H9 (cell line): ENCODE data around the gene MED13L. TPM values are rescaled to one million over a fixed set of nuclear protein-coding genes. Genes with fewer than 3 reads are reported as not detected.

Source experiments
- DNase-seq: peaks from one replicate; pipeline ENCODE4 v3.0.0-alpha.2; 2017
- H2AFZ ChIP-seq: one replicate; pipeline ENCODE4 v1.6.1; 2013; ENCODE audit warnings: mild to moderate bottlenecking, low read length, control low read depth, moderate library complexity
- H2AK5ac ChIP-seq: 2 replicates; pipeline ENCODE4 v1.6.1; 2013; ENCODE audit warnings: low read length, control low read depth, mixed read lengths; ENCODE audit not compliant: insufficient read length
- H2BK120ac ChIP-seq: one replicate; pipeline ENCODE4 v1.6.1; 2013; ENCODE audit warnings: low read depth, mild to moderate bottlenecking, low read length, control low read depth, inconsistent platforms; ENCODE audit not compliant: poor library complexity, severe bottlenecking
- H2BK12ac ChIP-seq: 2 replicates; pipeline ENCODE4 v1.6.1; 2013; ENCODE audit warnings: low read length, control low read depth, mixed read lengths, low read depth; ENCODE audit not compliant: insufficient read length
- H2BK15ac ChIP-seq: 2 replicates; pipeline ENCODE4 v1.6.1; 2013; ENCODE audit warnings: low read depth, low read length, control low read depth
- H2BK20ac ChIP-seq: one replicate; pipeline ENCODE4 v1.6.1; 2013; ENCODE audit warnings: low read depth, mild to moderate bottlenecking, low read length, control low read depth, inconsistent platforms; ENCODE audit not compliant: poor library complexity, severe bottlenecking
- H2BK5ac ChIP-seq: 2 replicates; pipeline ENCODE4 v1.6.1; 2013; ENCODE audit warnings: low read length, control low read depth, mixed read lengths; ENCODE audit not compliant: insufficient read length
- H3K14ac ChIP-seq: 2 replicates; pipeline ENCODE4 v1.6.1; 2013; ENCODE audit warnings: low read length, control low read depth; ENCODE audit not compliant: insufficient read depth
- H3K18ac ChIP-seq: 2 replicates; pipeline ENCODE4 v1.6.1; 2013; ENCODE audit warnings: low read depth, mild to moderate bottlenecking, mixed read lengths, low read length, control low read depth; ENCODE audit not compliant: insufficient read length
- H3K23ac ChIP-seq: 2 replicates; pipeline ENCODE4 v1.6.1; 2013; ENCODE audit warnings: low read length, control low read depth, mixed read lengths, low read depth; ENCODE audit not compliant: insufficient read length
- H3K23me2 ChIP-seq: 2 replicates; pipeline ENCODE4 v1.6.1; 2013; ENCODE audit warnings: low read depth, mild to moderate bottlenecking, mixed read lengths, low read length, control low read depth; ENCODE audit not compliant: insufficient read length, poor library complexity, severe bottlenecking
- H3K27ac ChIP-seq: 2 replicates; pipeline ENCODE4 v1.5.1; 2013; ENCODE audit warnings: low read length, control low read depth, mixed read lengths, low read depth; ENCODE audit not compliant: insufficient read length
- H3K27me3 ChIP-seq: 2 replicates; pipeline ENCODE4 v1.6.1; 2013; ENCODE audit warnings: low read length, control low read depth, inconsistent platforms; ENCODE audit not compliant: insufficient read depth
- H3K4ac ChIP-seq: 2 replicates; pipeline ENCODE4 v1.6.1; 2013; ENCODE audit warnings: low read depth, mild to moderate bottlenecking, control low read depth, inconsistent platforms, low read length, moderate library complexity
- H3K4me1 ChIP-seq: 2 replicates; pipeline ENCODE4 v1.6.1; 2013; ENCODE audit warnings: low read length, control low read depth, inconsistent platforms; ENCODE audit not compliant: insufficient read depth
- H3K4me2 ChIP-seq: 2 replicates; pipeline ENCODE4 v1.6.1; 2013; ENCODE audit warnings: low read length, control low read depth, mixed read lengths; ENCODE audit not compliant: insufficient read length, insufficient read depth
- H3K56ac ChIP-seq: 2 replicates; pipeline ENCODE4 v1.6.1; 2013; ENCODE audit warnings: low read depth, mild to moderate bottlenecking, mixed read lengths, low read length, control low read depth; ENCODE audit not compliant: insufficient read length
- H3K79me1 ChIP-seq: 2 replicates; pipeline ENCODE4 v1.6.1; 2013; ENCODE audit warnings: low read depth, mild to moderate bottlenecking, moderate library complexity, low read length, control low read depth, inconsistent platforms; ENCODE audit not compliant: insufficient read depth, poor library complexity, severe bottlenecking
- H3K79me2 ChIP-seq: 2 replicates; pipeline ENCODE4 v1.6.1; 2013; ENCODE audit warnings: low read length, control low read depth, inconsistent platforms; ENCODE audit not compliant: insufficient read depth
- H3K9ac ChIP-seq: 2 replicates; pipeline ENCODE4 v1.6.1; 2013; ENCODE audit warnings: low read length, control low read depth, mixed read lengths; ENCODE audit not compliant: insufficient read length; ENCODE audit errors: extremely low read depth
- H3K9me3 ChIP-seq: one replicate; pipeline ENCODE4 v1.6.1; 2013; ENCODE audit warnings: low read depth, low read length, inconsistent platforms; ENCODE audit not compliant: control insufficient read depth
- H3T11ph ChIP-seq: one replicate; pipeline ENCODE4 v1.6.1; 2013; ENCODE audit warnings: mild to moderate bottlenecking, low read length, control low read depth, inconsistent platforms
- H4K20me1 ChIP-seq: one replicate; pipeline ENCODE4 v1.6.1; 2013; ENCODE audit not compliant: control insufficient read depth, insufficient read length, insufficient read depth
- H4K5ac ChIP-seq: 2 replicates; pipeline ENCODE4 v1.6.1; 2013; ENCODE audit warnings: low read depth, mild to moderate bottlenecking, mixed read lengths, low read length, control low read depth; ENCODE audit not compliant: insufficient read length
- H4K8ac ChIP-seq: replicated peaks from 2 replicates; pipeline ENCODE4 v1.6.1; 2013; ENCODE audit warnings: low read length, control low read depth, mixed read lengths, low read depth; ENCODE audit not compliant: insufficient read length
- H4K91ac ChIP-seq: 2 replicates; pipeline ENCODE4 v1.6.1; 2013; ENCODE audit warnings: low read depth, mild to moderate bottlenecking, moderate library complexity, mixed read lengths, low read length, control low read depth; ENCODE audit not compliant: insufficient read length
- H3K27ac Mint-ChIP-seq, 3 experiments: 2 replicates in 2 of 3; 3 replicates in 1 of 3; pipeline ENCODE4 v1.8.0; 2020 to 2021; ENCODE audit warnings: mixed read lengths in 3 of 3, mild to moderate bottlenecking in 1 of 3, moderate library complexity in 1 of 3
- H3K27me3 Mint-ChIP-seq: 2 replicates; pipeline ENCODE4 v1.8.0; 2021; ENCODE audit warnings: low read depth, mild to moderate bottlenecking, moderate library complexity, mixed read lengths
- H3K36me3 Mint-ChIP-seq, 3 experiments: 2 replicates in 2 of 3; 3 replicates in 1 of 3; pipeline ENCODE4 v1.8.0; 2020 to 2021; ENCODE audit warnings: low read depth in 3 of 3, mixed read lengths in 3 of 3; ENCODE audit not compliant: insufficient read depth in 1 of 3
- H3K4me1 Mint-ChIP-seq, 2 experiments: 2 replicates each; pipeline ENCODE4 v1.8.0; 2020; ENCODE audit warnings: mixed read lengths in 2 of 2
- H3K4me3 Mint-ChIP-seq, 2 experiments: 2 replicates in 1 of 2; 3 replicates in 1 of 2; pipeline ENCODE4 v1.8.0; 2020 to 2021; ENCODE audit warnings: mild to moderate bottlenecking in 2 of 2, mixed read lengths in 2 of 2, moderate library complexity in 1 of 2
- H3K9me3 Mint-ChIP-seq, 2 experiments: 2 replicates in 1 of 2; 3 replicates in 1 of 2; pipeline ENCODE4 v1.8.0; 2020; ENCODE audit warnings: mild to moderate bottlenecking in 2 of 2, mixed read lengths in 2 of 2, moderate library complexity in 1 of 2
- CTCF ChIP-seq: fragments of 200-600 bp; sonication (generic); conservative IDR thresholded peaks from 3 replicates; pipeline ENCODE4 v1.8.0; 2021; ENCODE audit warnings: antibody characterized with exemption, mild to moderate bottlenecking
- WGBS: extraction: QIAGEN DNeasy Blood & Tissue Kit; methylation state at CpG from one replicate; pipeline ENCODE4 v1.1.7; 2013; ENCODE audit warnings: missing lambda C conversion rate, low lambda C conversion rate, mixed read lengths; ENCODE audit not compliant: insufficient read length; ENCODE audit errors: extremely low coverage; 5-methylcytosine and 5-hydroxymethylcytosine counted together
- total RNA-seq: library from RNA; stranded (reverse); gene quantifications from 2 replicates; pipeline ENCODE4 v1.2.1, GENCODE V29; 2021

The MED13L gene
- total RNA-seq, 1 experiment from 2014 or later = 52.4 TPM

- Mint-ChIP-seq H3K36me3 (peaks cover 14 to 64% (median 60%) of the 10 kb centered on the region in 3 experiments; a peak in 6 of 7 replicates), H3K27me3 (no peaks in the 10 kb centered on the region), H3K27ac (no peak overlapping the region), H3K9me3 (no peaks in the 10 kb centered on the region), H3K4me3 (no peak overlapping the region), H3K4me1 (peaks cover 0 to 2% of the 10 kb centered on the region in 2 experiments; a peak in 2 of 4 replicates)
- H4K91ac ChIP-seq = no peak overlapping the region
- H2AFZ ChIP-seq = no peak overlapping the region
- H3K14ac ChIP-seq = no peak overlapping the region
- H2BK5ac ChIP-seq = no peak overlapping the region
- H3K23ac ChIP-seq = no peak overlapping the region
- no peak overlapping the region for H2AK5ac ChIP-seq
- H3K9ac ChIP-seq = no peak overlapping the region
- no peak overlapping the region for H2BK12ac ChIP-seq
- no peak for DNase-seq
- no peak overlapping the region for H4K8ac ChIP-seq
- no peaks in the 10 kb centered on the region for H3K23me2 ChIP-seq
- H2BK120ac ChIP-seq = no peak overlapping the region
- no peak overlapping the region for H3T11ph ChIP-seq
- H3K79me2 ChIP-seq = no peaks in the 10 kb centered on the region
- H3K4ac ChIP-seq = no peak overlapping the region
- H3K4me2 ChIP-seq = no peak overlapping the region
- no peaks in the 10 kb centered on the region for H3K9me3 ChIP-seq
- H3K56ac ChIP-seq = no peak overlapping the region
- H4K5ac ChIP-seq = no peak overlapping the region
- no peak overlapping the region for H3K18ac ChIP-seq
- H2BK20ac ChIP-seq = no peak overlapping the region
- H2BK15ac ChIP-seq = no peak overlapping the region
- H3K27me3 ChIP-seq = no peaks in the 10 kb centered on the region
- no peak overlapping the region for H3K27ac ChIP-seq
- H3K4me1 ChIP-seq = no peaks in the 10 kb centered on the region
- H4K20me1 ChIP-seq = no peaks in the 10 kb centered on the region
- H3K79me1 ChIP-seq = no peaks in the 10 kb centered on the region
- no CpG with 5 or more reads among the region's 7 CpGs for WGBS
- no peak for TF ChIP-seq CTCF
These were observed 309.3 kb downstream of the MED13L start for GRCh38 chr12:115968211-115968610.
